ENCODE results near the gene KPNA4.

DNA sequence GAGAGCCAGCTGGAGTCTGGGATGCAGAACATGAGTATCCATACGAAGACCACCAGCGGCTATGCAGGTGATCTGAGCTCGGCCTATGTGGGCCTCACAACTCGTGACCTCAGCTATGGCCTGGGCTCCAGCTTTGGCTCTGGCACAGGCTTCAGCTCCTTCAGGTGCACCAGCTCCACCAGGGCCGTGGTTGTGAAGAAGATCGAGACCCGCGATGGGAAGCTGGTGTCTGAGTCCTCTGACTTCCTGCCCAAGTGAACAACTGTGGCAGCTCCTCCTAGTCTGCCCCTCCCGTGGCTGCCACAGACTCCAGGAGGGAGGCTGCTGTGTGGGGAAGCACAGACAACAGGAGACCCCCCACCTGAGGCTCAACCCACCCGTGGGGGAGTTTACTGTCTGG, 3.6 kb upstream of the KPNA4 start:
- TF ChIP-seq, protein P1, sequence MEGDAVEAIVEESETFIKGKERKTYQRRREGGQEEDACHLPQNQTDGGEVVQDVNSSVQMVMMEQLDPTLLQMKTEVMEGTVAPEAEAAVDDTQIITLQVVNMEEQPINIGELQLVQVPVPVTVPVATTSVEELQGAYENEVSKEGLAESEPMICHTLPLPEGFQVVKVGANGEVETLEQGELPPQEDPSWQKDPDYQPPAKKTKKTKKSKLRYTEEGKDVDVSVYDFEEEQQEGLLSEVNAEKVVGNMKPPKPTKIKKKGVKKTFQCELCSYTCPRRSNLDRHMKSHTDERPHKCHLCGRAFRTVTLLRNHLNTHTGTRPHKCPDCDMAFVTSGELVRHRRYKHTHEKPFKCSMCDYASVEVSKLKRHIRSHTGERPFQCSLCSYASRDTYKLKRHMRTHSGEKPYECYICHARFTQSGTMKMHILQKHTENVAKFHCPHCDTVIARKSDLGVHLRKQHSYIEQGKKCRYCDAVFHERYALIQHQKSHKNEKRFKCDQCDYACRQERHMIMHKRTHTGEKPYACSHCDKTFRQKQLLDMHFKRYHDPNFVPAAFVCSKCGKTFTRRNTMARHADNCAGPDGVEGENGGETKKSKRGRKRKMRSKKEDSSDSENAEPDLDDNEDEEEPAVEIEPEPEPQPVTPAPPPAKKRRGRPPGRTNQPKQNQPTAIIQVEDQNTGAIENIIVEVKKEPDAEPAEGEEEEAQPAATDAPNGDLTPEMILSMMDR (IDR thresholded peaks at IDR 0.05; ENCODE audit: borderline replicate concordance, extremely low read depth, low read length, poor library complexity, severe bottlenecking) = no peak
- TF ChIP-seq EZH2 (IDR thresholded peaks at IDR 0.05; ENCODE audit: borderline replicate concordance, low read depth, low read length, severe bottlenecking) = no peak
